Neural progenitor cell (in vitro differentiated cells): ENCODE measurements around the gene CCDC167.
"Not testable (repeated sequence)": the region's sequence is repeated elsewhere in the genome, so short reads cannot be mapped to it uniquely, and the experiment has no call there.

ENCODE experiments used
- EZH2 ChIP-seq: fragments of 200-600 bp; sonication (generic); IDR thresholded peaks from 2 replicates; pipeline ENCODE4 v1.6.1; 2017; ENCODE audit warnings: antibody characterized with exemption, mild to moderate bottlenecking, moderate library complexity
- EZH2phosphoT487 ChIP-seq: fragments of 200-600 bp; sonication (generic); IDR thresholded peaks from 2 replicates; pipeline ENCODE4 v1.6.1; 2017; ENCODE audit warnings: antibody characterized with exemption
- TF ChIP-seq, protein P1 (sequence below): fragments of 200-600 bp; sonication (generic); IDR thresholded peaks from 2 replicates; pipeline ENCODE4 v1.5.1; 2017; ENCODE audit warnings: antibody characterized with exemption, mild to moderate bottlenecking

DNA sequence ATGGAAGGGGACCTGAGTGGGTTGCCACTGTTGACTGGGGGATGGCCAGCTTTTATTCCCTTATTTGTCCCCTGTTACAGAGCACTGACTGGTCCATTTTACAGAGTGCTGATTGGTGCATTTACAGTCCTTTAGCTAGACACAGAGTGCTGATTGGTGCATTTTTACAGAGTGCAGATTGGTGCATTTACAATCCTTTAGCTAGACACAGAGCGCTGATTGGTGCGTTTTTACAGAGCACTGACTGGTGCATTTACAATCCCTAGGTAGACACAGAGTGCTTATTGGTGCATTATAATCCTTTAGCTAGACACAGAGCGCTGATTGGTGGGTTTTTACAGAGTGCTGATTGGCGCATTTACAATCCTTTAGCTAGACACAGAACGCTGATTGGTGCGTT is 1.2 kb upstream of the CCDC167 start:
- TF ChIP-seq, protein P1, sequence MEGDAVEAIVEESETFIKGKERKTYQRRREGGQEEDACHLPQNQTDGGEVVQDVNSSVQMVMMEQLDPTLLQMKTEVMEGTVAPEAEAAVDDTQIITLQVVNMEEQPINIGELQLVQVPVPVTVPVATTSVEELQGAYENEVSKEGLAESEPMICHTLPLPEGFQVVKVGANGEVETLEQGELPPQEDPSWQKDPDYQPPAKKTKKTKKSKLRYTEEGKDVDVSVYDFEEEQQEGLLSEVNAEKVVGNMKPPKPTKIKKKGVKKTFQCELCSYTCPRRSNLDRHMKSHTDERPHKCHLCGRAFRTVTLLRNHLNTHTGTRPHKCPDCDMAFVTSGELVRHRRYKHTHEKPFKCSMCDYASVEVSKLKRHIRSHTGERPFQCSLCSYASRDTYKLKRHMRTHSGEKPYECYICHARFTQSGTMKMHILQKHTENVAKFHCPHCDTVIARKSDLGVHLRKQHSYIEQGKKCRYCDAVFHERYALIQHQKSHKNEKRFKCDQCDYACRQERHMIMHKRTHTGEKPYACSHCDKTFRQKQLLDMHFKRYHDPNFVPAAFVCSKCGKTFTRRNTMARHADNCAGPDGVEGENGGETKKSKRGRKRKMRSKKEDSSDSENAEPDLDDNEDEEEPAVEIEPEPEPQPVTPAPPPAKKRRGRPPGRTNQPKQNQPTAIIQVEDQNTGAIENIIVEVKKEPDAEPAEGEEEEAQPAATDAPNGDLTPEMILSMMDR, result not testable (repeated sequence)
- not testable (repeated sequence) for TF ChIP-seq EZH2, EZH2phosphoT487
